Fibroblast of villous mesenchyme (primary cell): ENCODE data around the gene ATP2C2. TPM values are rescaled to one million over a fixed set of nuclear protein-coding genes. Genes with fewer than 3 reads are reported as not detected.
"Not testable (repeated sequence)": the region's sequence is repeated elsewhere in the genome, so short reads cannot be mapped to it uniquely, and the experiment has no call there.

Experiments
- DNase-seq: peaks from one replicate; pipeline ENCODE4 v3.0.0-alpha.2; 2010; ENCODE audit warnings: low read depth
- H3K4me3 ChIP-seq: 2 replicates; pipeline ENCODE4 v1.5.1; 2011; ENCODE audit warnings: low read depth, mild to moderate bottlenecking, low read length
- total RNA-seq: library from RNA; depleted of rRNA; stranded (reverse); fragments of >200 nt; gene quantifications from 2 replicates; pipeline ENCODE4 v1.2.3, GENCODE V29; 2012
- TF ChIP-seq, protein P1 (sequence below): IDR thresholded peaks from 2 replicates; pipeline ENCODE4 v1.5.1; 2012; ENCODE audit warnings: low read depth, mild to moderate bottlenecking, low read length; ENCODE audit not compliant: insufficient read depth

The ATP2C2 gene
- total RNA-seq, 1 donor: not detected

DNA sequence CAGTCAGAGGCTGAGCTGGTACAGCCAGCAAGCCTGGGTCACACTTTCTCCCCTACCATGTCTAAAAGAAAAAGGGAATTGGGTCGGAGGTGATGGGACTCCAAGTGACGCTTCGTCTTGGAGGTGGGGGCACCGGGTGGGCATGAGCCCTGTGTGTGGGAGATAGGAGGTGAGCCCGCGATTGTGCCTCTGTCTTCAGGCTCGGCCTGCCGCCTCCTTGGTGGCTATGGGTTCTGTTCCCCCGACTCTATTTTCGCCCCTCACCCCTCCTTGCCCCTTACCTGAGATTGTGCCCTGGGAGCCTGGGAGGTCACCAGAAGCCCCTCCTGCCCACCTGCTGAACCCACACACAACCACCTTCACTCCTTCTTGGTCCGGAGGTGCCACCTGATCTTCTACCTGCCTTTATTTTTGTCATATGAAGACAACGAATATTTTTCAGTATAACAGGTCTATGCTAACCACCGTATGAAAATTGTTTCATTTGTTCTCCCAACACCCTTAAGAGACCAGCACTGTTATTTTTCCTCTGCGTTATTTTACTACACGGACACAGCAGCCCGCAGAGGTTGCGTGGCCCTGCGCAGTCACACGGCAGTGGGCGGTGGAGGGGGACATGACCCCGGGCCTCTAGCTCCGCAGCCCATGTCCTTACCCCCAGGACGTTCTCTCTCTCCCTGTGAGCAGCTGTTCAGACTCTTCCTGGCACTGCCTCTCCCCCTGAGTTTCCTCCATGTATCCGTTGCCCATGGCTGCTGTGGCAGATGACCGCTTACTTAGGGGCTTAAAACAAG, 49.9 kb downstream of the ATP2C2 start:
- TF ChIP-seq, protein P1, sequence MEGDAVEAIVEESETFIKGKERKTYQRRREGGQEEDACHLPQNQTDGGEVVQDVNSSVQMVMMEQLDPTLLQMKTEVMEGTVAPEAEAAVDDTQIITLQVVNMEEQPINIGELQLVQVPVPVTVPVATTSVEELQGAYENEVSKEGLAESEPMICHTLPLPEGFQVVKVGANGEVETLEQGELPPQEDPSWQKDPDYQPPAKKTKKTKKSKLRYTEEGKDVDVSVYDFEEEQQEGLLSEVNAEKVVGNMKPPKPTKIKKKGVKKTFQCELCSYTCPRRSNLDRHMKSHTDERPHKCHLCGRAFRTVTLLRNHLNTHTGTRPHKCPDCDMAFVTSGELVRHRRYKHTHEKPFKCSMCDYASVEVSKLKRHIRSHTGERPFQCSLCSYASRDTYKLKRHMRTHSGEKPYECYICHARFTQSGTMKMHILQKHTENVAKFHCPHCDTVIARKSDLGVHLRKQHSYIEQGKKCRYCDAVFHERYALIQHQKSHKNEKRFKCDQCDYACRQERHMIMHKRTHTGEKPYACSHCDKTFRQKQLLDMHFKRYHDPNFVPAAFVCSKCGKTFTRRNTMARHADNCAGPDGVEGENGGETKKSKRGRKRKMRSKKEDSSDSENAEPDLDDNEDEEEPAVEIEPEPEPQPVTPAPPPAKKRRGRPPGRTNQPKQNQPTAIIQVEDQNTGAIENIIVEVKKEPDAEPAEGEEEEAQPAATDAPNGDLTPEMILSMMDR: no peak
- no peak for DNase-seq
- no peak overlapping the region for H3K4me3 ChIP-seq

DNA sequence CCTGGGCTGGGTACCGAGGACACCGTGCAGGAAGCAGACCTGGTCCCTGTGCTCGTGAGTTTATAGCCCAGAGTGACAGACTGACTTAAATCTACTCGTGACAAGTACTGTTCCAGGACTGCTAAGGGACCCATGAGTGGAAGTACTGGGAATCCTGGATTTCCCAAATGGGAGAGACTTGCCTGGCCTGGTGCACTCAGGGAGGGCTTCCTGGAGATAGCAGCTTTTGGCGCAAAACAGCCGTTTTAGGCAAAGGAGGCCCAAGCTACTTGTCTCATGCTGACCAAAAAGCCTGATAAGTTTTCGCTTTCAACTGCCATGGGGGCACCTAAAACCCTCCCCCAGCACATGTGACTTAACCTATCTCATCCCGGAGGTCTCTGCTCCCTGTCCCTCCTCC, 51.4 kb downstream of the ATP2C2 start:
- TF ChIP-seq, protein P1: no peak
- no peak overlapping the region for H3K4me3 ChIP-seq
- no peak for DNase-seq

DNA sequence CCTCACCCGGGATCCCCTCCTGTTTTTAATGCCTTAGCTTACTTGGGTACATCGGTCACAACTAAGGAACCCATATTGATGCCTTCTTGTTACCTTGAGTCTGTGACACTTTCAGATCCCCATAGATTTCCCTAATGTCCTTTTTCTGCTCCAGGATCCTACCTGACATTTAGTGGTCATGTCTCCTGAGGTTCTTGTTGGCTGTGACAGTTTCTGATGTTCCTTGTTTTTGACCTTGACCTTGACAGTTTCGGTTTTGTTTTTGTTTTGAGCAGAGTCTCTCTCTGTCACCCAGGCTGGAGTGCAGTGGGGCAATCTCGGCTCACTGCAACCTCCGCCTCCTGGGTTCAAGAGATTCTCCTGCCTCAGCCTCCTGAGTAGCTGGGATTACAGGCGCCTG, 52.2 kb downstream of the ATP2C2 start:
- DNase-seq, H3K4me3 ChIP-seq: not testable (repeated sequence)

DNA sequence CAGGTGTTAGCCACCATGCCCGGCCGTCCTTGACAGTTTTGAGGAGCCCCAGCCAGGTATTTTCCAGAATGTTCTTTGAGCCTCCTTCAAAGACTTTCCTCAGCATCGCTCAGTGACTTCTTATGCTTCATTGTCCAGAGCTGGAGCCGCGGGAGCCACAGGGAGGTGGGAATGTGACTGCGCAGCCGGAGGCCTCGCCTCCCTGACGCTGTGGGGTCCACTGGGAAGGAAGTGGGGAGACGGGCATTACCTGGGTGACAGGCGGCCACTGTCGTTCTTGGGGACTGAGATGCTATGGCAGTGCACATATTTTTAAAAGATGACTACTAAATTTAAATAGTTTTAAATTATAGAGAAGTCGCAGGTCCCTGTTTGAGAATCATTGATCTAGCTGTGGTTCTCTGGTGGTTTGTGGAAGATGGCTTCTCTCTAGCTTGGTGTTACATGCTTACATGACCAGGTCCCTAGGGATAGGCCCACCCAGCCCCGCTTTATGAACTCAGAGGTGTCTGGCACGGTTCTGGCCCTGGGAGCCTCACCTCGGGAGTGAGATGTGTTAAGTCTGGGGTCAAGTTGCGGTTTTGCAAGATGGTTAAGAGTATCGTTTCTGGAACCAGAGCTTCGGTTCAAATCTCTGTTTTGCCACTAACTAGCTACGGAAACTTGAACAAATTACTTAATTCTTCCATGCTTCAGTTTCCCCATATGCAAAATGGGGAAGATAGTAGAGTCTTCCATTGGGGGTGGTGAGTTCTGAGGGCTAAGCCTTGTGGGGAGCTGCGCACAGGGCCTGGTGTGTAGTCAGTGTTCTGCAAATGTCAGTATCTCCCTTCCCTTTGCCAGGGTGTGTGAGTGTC, 53.0 kb downstream of the ATP2C2 start:
- TF ChIP-seq, protein P1: no peak
- no peak overlapping the region for H3K4me3 ChIP-seq
- DNase-seq: no peak

DNA sequence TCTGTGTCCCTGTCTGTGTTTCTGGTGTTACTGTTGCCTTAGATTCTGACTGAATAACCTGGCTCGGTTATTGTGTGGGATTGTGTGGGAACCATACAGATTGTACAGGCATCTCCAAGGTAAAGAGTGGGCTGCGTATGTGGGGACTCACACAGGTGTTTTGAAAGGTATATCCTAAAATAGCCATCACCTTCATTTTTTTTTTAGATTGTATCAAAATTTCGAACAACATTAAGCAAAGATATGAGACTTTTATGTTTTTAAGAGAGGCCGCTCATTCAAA, 53.5 kb downstream of the ATP2C2 start:
- DNase-seq: no peak
- TF ChIP-seq, protein P1: no peak
- no peak overlapping the region for H3K4me3 ChIP-seq

DNA sequence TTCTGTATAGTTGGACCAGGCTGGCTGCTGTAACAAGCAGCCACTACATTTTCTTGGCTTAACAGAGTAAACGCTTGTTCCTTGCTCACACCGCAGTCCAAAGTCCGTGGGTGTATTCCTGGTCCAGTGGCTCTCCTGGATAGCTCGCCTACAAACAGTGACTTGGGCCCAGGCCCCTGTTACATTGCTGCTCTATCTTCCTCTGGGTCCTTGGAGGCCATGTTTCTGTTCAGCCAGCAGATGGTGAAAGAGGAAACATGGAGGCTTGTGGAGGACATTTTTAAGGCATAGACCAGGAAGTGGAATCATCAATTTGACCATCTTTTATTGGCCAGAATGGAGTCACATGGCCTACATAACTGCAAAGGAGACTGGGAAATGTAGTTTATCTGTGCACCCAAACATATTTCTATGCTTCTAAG, 55.1 kb downstream of the ATP2C2 start:
- H3K4me3 ChIP-seq: no peak overlapping the region
- TF ChIP-seq, protein P1: no peak
- peak; percentile 36 for DNase-seq

DNA sequence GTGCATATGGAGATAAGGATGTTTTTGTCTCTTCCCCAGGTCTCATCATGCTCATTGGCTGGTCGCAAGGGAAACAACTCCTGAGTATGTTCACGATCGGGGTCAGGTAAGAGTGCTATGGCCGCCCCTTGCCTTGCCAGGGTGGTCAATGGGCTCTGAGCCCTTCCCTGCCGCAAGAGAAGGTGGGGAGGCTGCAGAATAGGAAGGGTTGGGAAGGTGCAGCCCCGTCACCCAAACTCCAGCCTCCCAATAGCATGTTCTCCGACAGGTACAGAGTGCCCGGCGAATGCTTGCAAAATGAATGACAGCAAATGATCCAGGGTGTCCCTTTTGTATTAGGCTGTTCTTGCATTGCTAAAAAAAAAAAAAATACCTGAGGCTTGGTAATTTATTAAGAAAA, 57.4 kb downstream of the ATP2C2 start:
- no peak for DNase-seq
- no peak overlapping the region for H3K4me3 ChIP-seq
- TF ChIP-seq, protein P1: no peak
